Spleen (tissue), 11 donors: Measurements from ENCODE around the gene IGF2R. TPM values are rescaled to one million over a fixed set of nuclear protein-coding genes. Genes with fewer than 3 reads are reported as not detected.
A peak's percentile ranks its signal among the peaks of the same experiment; 100 is the strongest.

Source experiments
- DNase-seq: peaks from one replicate; pipeline ENCODE4 v3.0.0-alpha.2; 2020
- H3K27ac ChIP-seq, 8 donors: fragments of 200-600 bp; sonication (generic) in 7 of 8; 1 replicate in 4 of 8; 2 replicates in 4 of 8; pipeline versions ENCODE4 v1.5.0 to v1.8.0; 2016 to 2021; ENCODE audit warnings: inconsistent platforms in 4 of 8, mild to moderate bottlenecking in 4 of 8, moderate library complexity in 1 of 8
- H3K27me3 ChIP-seq, 7 donors: fragments of 200-600 bp; sonication (generic) in 6 of 7; replicated peaks in 1 of 7; 1 replicate in 4 of 7; 2 replicates in 3 of 7; pipeline versions ENCODE4 v1.5.0 to v1.8.0; 2016 to 2021; ENCODE audit warnings: inconsistent platforms in 3 of 7, mild to moderate bottlenecking in 1 of 7
- H3K36me3 ChIP-seq, 6 donors: fragments of 200-600 bp; sonication (generic) in 5 of 6; 1 replicate in 4 of 6; 2 replicates in 2 of 6; pipeline versions ENCODE4 v1.5.0 to v1.8.0; 2016 to 2021; ENCODE audit warnings: inconsistent platforms in 2 of 6
- H3K4me1 ChIP-seq, 6 donors: fragments of 200-600 bp; sonication (generic) in 5 of 6; 1 replicate in 3 of 6; 2 replicates in 3 of 6; pipeline versions ENCODE4 v1.5.0 to v1.8.0; 2016 to 2021; ENCODE audit warnings: inconsistent platforms in 3 of 6
- H3K4me3 ChIP-seq, 8 donors: fragments of 200-600 bp; sonication (generic) in 7 of 8; 1 replicate in 4 of 8; 2 replicates in 4 of 8; pipeline versions ENCODE4 v1.5.0 to v1.8.0; 2016 to 2021; ENCODE audit warnings: inconsistent platforms in 4 of 8, mild to moderate bottlenecking in 4 of 8, moderate library complexity in 2 of 8
- H3K9me3 ChIP-seq, 8 donors: fragments of 200-600 bp; sonication (generic) in 7 of 8; 1 replicate in 4 of 8; 2 replicates in 4 of 8; pipeline versions ENCODE4 v1.5.0 to v1.8.0; 2016 to 2021; ENCODE audit warnings: inconsistent platforms in 4 of 8
- CTCF ChIP-seq, 11 experiments: fragments of 200-600 bp in 7 of 11; fragments of 450-650 bp in 4 of 11; sonication (generic) in 4 of 11; IDR thresholded peaks in 8 of 11; conservative IDR thresholded peaks in 3 of 11; 1 replicate in 7 of 11; 2 replicates in 4 of 11; pipeline versions ENCODE4 v1.4.0 to v1.8.0; 2016 to 2021; ENCODE audit warnings: antibody characterized with exemption in 11 of 11, inconsistent platforms in 4 of 11, mild to moderate bottlenecking in 1 of 11
- POLR2A ChIP-seq, 3 donors: fragments of 450-650 bp; IDR thresholded peaks; one replicate each; pipeline ENCODE4 v1.5.1; 2017; ENCODE audit warnings: antibody characterized with exemption in 3 of 3, mild to moderate bottlenecking in 1 of 3
- POLR2AphosphoS5 ChIP-seq, 3 donors: sonication (generic); formaldehyde crosslinking; IDR thresholded peaks; one replicate each; pipeline ENCODE4 v1.5.1; 2017; ENCODE audit warnings: antibody characterized with exemption in 3 of 3
- whole genome bisulfite sequencing, 5 donors: extraction: QIAGEN DNeasy Blood & Tissue Kit in 3 of 5; methylation state at CpG; one replicate each; pipeline versions ENCODE4 v1.1.5 to v1.1.7; 2013 to 2018; 5-methylcytosine and 5-hydroxymethylcytosine counted together
- intact Hi-C: fragments of 100-400 bp; cut with DNase I; formaldehyde crosslinking; loops from one replicate; pipeline ENCODE4 v1.15.0; 2023; ENCODE audit warnings: low total_unique reads
- polyA plus RNA-seq, 3 donors: library from polyadenylated mRNA; stranded (reverse); fragments of 200-250 nt; gene quantifications; one replicate each; pipeline ENCODE4 v1.2.1, GENCODE V29; 2013
- total RNA-seq, 7 donors: library from RNA; depleted of rRNA in 3 of 7; stranded (reverse); fragments of >200 nt in 3 of 7; fragmentation: NEBNext Ultra II Directional in 4 of 7; extraction: Animal tissue kit (Norgen Biotek cat#: 25700) in 4 of 7; gene quantifications; one replicate each; pipeline versions ENCODE4 v1.1.0 to v1.2.1, GENCODE V29; 2016 to 2021
- donor health status: healthy with polysubstance abuse.
- donor health status: DM: no; HTN: no; CAD: no; lungs with moderate emphysema.
- donor health status: DM: no; HTN: no; CAD: no.
- donor health status: Bipolar disorder and iron deficiency.
- donor health status: healthy.
- donor health status: DM: no; HTN: no; CAD: no.
- donor health status: DM: yes; HTN: yes; CAD: no.

IGF2R gene
- total and polyA plus RNA-seq, 10 donors = 6.9 to 193 (median 159) TPM

GRCh38 chr6:160093061-160093460 is 124.2 kb downstream of the IGF2R start:
- peak; percentile 29 for DNase-seq
- 82 to 93% (median 90%) methylated on average over 7 of the region's 7 CpGs for WGBS, 5 donors
- TF ChIP-seq POLR2AphosphoS5 (IDR thresholded peaks at IDR 0.05) (no peak), CTCF (IDR thresholded peaks at IDR 0.05 in 8 of 11, conservative IDR thresholded peaks at IDR 0.05 in 3 of 11) (no peak)
- no peaks in the 10 kb centered on the region for H3K27me3 ChIP-seq
- H3K27ac ChIP-seq = no peak overlapping the region
- no peak overlapping the region for H3K4me3 ChIP-seq
- no peaks in the 10 kb centered on the region for H3K9me3 ChIP-seq
- intact Hi-C loops = no loop called here
- H3K36me3 ChIP-seq = peaks cover 4 to 100% (median 92%) of the 10 kb centered on the region in 6 donors
- H3K4me1 ChIP-seq = no peaks in the 10 kb centered on the region

GRCh38 chr6:160093946-160094345 is 125.1 kb downstream of the IGF2R start:
- peaks cover under 1 to 100% (median 93%) of the 10 kb centered on the region in 6 donors for H3K36me3 ChIP-seq
- TF ChIP-seq CTCF (IDR thresholded peaks at IDR 0.05 in 8 of 11, conservative IDR thresholded peaks at IDR 0.05 in 3 of 11) (no peak), POLR2AphosphoS5 (IDR thresholded peaks at IDR 0.05) (no peak), POLR2A (IDR thresholded peaks at IDR 0.05) (no peak)

GRCh38 chr6:160095146-160095845 is 126.4 kb downstream of the IGF2R start:
- H3K36me3 ChIP-seq = peaks cover 0 to 100% (median 82%) of the 10 kb centered on the region in 6 donors
- TF ChIP-seq POLR2A (IDR thresholded peaks at IDR 0.05) (no peak), CTCF (IDR thresholded peaks at IDR 0.05 in 8 of 11, conservative IDR thresholded peaks at IDR 0.05 in 3 of 11) (no peak), POLR2AphosphoS5 (IDR thresholded peaks at IDR 0.05) (no peak)
- peaks cover 0 to 11% (median 6%) of the 10 kb centered on the region in 6 donors for H3K4me1 ChIP-seq
- no peak overlapping the region for H3K4me3 ChIP-seq
- no peak overlapping the region for H3K27ac ChIP-seq
- no peaks in the 10 kb centered on the region for H3K27me3 ChIP-seq
- 96 to 98% (median 97%) methylated on average over 8 of the region's 8 CpGs for WGBS, 5 donors
- intact Hi-C loops = no loop called here
- DNase-seq = no peak
- no peaks in the 10 kb centered on the region for H3K9me3 ChIP-seq

More at GRCh38 chr6:160093946-160094345, 125.1 kb downstream of the IGF2R start:
- H3K27me3 ChIP-seq = no peaks in the 10 kb centered on the region
- no peak for DNase-seq
- WGBS, 5 donors = 92 to 98% (median 97%) methylated on average over 4 of the region's 4 CpGs
- no peaks in the 10 kb centered on the region for H3K9me3 ChIP-seq
- H3K4me1 ChIP-seq = no peaks in the 10 kb centered on the region
- no peak overlapping the region for H3K27ac ChIP-seq
- no peak overlapping the region for H3K4me3 ChIP-seq
- intact Hi-C loops = no loop called here

GRCh38 chr6:160101277-160102205 is 132.7 kb downstream of the IGF2R start:
- Histone ChIP-seq H3K9me3 (no peaks in the 10 kb centered on the region), H3K27ac (peak overlapping the region in 1 of 8 donors; percentile 48), H3K4me3 (no peak overlapping the region), H3K36me3 (peaks cover 0 to 100% (median 78%) of the 10 kb centered on the region in 6 donors), H3K4me1 (peaks cover 0 to 29% (median 9%) of the 10 kb centered on the region in 6 donors), H3K27me3 (no peaks in the 10 kb centered on the region)
- no peak for TF ChIP-seq POLR2A (IDR thresholded peaks at IDR 0.05)
- TF ChIP-seq POLR2AphosphoS5 (IDR thresholded peaks at IDR 0.05) = peak in 1 of 3 donors; percentile 38
- TF ChIP-seq CTCF (IDR thresholded peaks at IDR 0.05 in 8 of 11, conservative IDR thresholded peaks at IDR 0.05 in 3 of 11) = no peak
- DNase-seq = peak; percentile 66
- intact Hi-C loops = no loop called here
- WGBS, 5 donors = 56 to 82% (median 72%) methylated on average over 10 to 23 of the region's 23 CpGs
